Neuron (in vitro differentiated cells): ENCODE data around the gene NTN3.

ENCODE experiments used
- H2AFZ ChIP-seq: one replicate; pipeline ENCODE4 v1.6.1; 2013; ENCODE audit warnings: low read depth, mild to moderate bottlenecking, inconsistent platforms, low read length, moderate library complexity
- H3K27me3 ChIP-seq: one replicate; pipeline ENCODE4 v1.6.1; 2013; ENCODE audit warnings: low read length; ENCODE audit not compliant: insufficient read depth
- H3K36me3 ChIP-seq: one replicate; pipeline ENCODE4 v1.6.1; 2013; ENCODE audit warnings: low read length; ENCODE audit not compliant: insufficient read depth
- H3K4me1 ChIP-seq: one replicate; pipeline ENCODE4 v1.6.1; 2013; ENCODE audit warnings: low read length; ENCODE audit not compliant: insufficient read depth
- H3K4me3 ChIP-seq: 2 replicates; pipeline ENCODE4 v1.5.1; 2013; ENCODE audit warnings: mild to moderate bottlenecking, low read length, moderate library complexity
- H3K9me3 ChIP-seq: one replicate; pipeline ENCODE4 v1.6.1; 2013; ENCODE audit warnings: low read length

The NTN3 gene

DNA sequence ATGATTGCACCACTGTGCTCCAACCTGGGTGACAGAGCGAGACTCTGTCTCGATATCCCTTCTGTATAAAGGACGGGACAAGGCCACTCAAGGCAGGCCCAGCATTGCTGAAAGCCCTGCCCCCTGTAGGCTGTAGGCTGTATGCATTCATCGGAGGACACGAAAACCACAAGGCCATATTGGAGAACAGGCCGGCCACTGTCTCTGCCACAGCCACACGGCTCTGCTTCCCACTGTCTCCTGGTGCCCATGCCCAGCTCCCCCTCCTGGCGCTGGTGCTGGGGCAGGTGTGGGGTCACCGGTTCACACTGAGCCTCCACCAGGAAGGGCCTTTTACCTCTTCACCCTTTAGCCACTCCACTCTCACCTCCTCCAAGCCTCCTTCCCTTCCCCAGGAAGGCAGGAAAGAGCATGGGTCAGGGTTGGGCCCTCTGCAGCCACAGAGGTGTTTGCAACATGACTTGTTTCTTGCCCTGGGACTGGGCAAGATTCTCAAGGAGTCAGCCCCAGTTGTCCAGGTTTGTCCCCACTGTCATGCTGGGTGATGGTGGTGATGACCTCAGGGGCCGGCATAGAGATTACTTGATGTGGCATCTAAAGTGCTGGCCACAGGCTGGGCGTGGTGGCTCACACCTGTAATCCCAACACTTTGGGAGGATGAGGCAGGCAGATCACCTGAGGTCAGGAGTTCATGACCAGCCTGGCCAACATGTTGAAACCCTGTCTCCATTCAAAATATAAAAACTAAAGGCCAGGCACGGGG, 5.3 kb upstream of the NTN3 start:
- H3K4me1 ChIP-seq = peaks cover 27% of the 10 kb centered on the region
- peaks cover 9% of the 10 kb centered on the region for H3K36me3 ChIP-seq
- no peaks in the 10 kb centered on the region for H3K27me3 ChIP-seq
- no peak overlapping the region for H3K4me3 ChIP-seq
- H3K9me3 ChIP-seq = no peaks in the 10 kb centered on the region
- no peak overlapping the region for H2AFZ ChIP-seq

DNA sequence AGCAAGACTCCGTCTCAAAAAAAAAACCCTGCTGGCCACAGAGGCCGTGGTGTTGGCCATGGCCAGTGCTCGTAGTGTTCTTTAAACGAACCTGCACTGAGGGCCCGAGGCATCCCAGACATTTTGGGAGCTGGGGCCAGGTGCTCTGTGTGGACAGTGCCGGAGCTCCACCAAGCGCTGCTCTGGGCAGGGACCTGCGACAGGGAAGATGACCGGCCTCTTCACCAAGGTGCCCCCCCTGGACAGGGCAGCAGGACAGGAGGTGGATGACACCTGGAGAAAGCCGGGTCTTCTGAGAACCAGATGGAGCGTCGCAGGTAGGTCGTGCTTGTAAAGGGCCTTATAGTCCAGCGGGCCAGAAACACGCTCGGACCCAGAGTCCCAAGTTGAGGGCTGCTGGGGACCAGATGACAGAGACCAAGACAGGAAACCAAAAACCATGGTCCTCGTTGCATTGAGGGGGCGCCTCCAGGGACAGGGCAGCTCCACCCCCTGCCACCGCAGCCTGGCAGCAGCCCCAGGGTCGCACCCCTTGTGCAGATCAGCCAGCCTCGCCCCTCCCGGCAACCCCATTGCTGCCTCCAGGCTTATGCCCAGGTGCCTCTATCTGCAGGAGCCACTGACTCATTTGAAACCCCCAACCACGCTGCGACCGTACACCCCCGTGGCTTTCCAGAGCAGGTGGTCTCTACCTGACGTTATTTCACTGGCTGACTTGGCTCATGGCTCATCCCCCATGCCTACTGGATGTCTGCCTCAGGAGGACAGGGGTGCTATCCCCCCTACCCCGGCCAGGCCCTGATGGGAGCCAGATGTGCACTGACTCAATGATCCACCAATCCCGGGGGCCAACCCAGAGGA, 4.2 kb upstream of the NTN3 start:
- no peak overlapping the region for H3K4me3 ChIP-seq

DNA sequence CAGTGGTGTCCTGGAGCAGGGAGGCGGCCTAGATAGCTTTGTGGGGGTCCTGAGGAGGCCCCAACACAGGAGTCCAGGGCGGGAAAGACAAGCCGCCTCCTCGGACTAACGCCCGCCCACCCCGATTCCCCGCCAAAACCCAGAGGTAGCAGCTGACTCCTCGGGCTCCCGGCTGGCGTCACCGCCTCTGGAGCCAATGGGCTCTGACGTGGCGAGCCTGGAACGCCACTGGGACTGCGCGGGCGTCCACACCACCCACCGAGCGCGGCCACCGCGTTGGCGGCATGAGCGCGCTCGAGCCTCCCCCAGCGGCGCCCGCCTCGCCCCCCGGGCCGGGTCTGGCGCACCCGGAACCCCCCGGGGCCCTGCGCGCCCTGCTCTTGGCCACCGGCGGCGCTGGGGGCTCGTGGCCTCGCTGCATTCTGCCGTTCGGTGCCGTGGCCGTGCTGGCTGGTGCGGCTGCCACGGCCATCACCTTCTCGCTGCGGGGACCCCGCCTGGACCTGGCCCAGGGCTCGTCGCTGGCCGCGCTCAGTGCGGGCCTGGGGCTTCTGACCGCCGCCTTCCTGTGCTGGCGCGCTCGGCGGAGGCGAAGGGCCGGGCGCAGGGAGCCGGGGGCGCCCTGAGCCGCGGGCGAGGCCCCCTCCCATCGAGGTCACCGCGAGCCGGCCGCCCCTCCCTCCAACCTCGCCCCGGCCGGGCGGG, 3.4 kb upstream of the NTN3 start:
- no peak overlapping the region for H3K4me3 ChIP-seq
- peaks cover under 1% of the 10 kb centered on the region for H3K36me3 ChIP-seq
- no peak overlapping the region for H2AFZ ChIP-seq
- H3K9me3 ChIP-seq = no peaks in the 10 kb centered on the region
- peaks cover 39% of the 10 kb centered on the region for H3K4me1 ChIP-seq
- H3K27me3 ChIP-seq = no peaks in the 10 kb centered on the region

More for the DNA sequence above, 4.2 kb upstream of the NTN3 start:
- H2AFZ ChIP-seq = no peak overlapping the region
- H3K27me3 ChIP-seq = no peaks in the 10 kb centered on the region
- no peaks in the 10 kb centered on the region for H3K9me3 ChIP-seq
- peaks cover 3% of the 10 kb centered on the region for H3K36me3 ChIP-seq
- H3K4me1 ChIP-seq = peaks cover 31% of the 10 kb centered on the region

DNA sequence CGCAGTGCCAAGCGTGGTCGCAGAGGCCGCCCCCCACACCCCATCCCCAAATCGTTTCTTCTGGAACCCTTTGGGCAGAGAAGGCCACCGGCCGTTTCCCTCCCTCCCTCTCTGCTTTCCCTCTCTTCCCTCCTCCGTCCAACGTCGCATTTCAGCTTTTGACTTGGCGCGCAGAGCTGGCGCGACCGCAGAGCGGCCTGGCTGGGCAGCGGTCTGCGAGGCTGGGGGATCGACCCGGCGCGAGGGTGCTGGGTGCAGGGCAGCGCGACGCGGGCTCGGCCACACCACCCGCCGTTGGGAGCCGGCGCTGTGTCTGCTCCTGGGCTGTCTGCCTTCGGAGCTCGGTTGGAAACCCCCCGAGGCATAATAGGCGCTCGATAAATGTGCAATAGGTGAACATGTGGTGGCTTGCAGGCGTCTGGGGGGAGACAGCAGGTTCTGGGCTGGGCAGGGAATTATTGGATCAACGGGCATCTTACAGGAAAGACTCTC, 2.8 kb upstream of the NTN3 start:
- no peak overlapping the region for H2AFZ ChIP-seq
- no peaks in the 10 kb centered on the region for H3K9me3 ChIP-seq
- H3K4me1 ChIP-seq = peaks cover 41% of the 10 kb centered on the region
- no peaks in the 10 kb centered on the region for H3K36me3 ChIP-seq
- no peaks in the 10 kb centered on the region for H3K27me3 ChIP-seq
- no peak overlapping the region for H3K4me3 ChIP-seq

DNA sequence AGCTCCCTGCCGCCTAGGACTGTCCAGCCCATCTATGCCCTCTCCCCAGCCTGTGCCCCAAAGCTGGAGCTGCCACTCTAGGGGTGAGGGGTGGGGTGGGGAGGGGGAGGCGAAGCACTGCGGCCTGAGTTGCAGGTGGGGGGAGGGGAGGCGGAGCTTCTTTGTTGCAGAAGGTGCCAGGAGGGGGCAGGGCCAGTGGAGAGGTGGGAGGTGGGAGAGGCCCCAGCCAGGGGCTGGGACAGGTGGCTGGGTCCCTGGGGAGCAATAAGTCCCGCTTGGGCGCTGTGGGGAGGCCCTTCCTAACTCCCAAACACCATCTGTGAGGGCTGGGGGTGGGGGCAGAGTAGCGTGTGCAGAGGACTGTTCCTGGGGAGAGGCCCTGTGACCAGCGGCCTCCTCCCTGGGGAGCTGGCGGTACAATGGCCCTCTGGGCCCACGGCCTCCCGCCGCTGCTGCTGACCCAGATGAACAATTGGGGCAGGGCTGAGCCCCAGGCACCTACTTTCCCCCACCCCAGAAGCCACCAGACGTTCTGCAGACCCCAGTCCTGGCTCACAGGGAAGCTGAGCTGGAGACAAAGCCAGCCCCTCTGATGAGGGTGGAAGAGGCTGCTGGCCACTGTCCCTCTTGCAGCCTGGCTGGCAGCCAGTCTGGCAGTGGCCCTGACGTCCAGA, 2.2 kb upstream of the NTN3 start:
- Histone ChIP-seq H3K27me3 (no peaks in the 10 kb centered on the region), H3K4me1 (peaks cover 43% of the 10 kb centered on the region), H3K36me3 (no peaks in the 10 kb centered on the region), H2AFZ (no peak overlapping the region), H3K9me3 (no peaks in the 10 kb centered on the region), H3K4me3 (no peak overlapping the region)

DNA sequence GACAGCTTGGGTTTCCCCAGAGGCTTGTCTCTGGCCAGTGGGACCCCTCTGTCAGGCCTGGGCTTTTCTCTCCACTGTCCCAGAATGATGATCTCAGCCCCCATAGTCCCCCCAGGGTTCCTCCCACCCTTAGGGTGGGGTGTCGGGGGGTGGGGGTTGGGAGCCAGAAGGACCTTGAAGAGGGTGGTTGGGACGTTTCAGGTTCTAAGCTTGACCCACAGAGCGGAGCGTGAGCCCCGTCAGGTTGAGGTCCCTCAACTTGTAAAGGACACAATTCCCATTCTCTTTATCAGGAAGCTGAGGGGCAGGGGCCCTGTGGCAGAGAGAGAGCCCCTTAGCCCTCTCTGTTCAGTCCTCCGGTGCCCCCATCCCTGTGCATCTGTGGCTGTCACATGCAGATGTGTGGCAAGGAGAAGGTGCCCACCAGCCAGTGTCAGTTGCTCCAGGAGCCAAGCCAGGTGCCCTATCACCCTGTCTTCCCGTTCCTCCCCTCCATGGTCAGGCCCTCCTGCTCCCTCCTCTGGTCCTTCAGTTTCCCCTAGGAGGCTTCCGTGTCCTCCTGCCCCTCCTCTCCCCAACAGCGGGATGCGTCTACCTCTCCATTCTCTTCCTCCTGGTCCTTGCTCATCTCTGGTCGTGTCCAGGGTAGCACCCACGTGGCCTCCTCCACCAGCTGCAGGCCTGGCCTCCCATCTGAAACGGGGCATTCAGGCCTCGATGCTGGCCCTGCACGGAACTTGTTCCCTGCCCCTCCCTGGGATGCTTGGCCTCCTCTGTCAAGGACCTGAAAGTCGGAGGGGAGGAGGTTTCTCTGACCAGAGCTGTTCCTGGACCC, 1.5 kb upstream of the NTN3 start:
- no peaks in the 10 kb centered on the region for H3K36me3 ChIP-seq
- H2AFZ ChIP-seq = no peak overlapping the region
- H3K4me3 ChIP-seq = no peak overlapping the region
- no peaks in the 10 kb centered on the region for H3K27me3 ChIP-seq
- H3K9me3 ChIP-seq = no peaks in the 10 kb centered on the region
- H3K4me1 ChIP-seq = peaks cover 43% of the 10 kb centered on the region

DNA sequence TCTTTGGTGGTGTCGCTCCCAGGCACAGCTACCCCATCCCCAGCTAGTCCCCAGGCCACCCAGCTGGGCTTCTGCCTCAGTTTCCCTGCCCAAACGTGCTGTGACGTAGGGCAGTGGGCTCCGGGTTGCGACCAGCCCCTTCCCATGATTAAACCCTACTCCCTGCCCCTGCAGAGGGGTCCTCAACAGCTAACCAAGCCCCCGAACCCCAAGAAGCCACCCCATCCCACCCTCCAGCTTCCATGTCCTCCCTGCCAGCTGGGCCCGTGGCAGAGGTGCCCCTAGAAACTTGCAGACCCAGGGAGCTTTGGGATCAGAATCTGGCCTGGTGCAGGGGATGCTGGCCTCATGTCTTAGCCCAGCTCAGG, 879 bp upstream of the NTN3 start:
- no peaks in the 10 kb centered on the region for H3K36me3 ChIP-seq
- H3K4me3 ChIP-seq = no peak overlapping the region
- no peaks in the 10 kb centered on the region for H3K27me3 ChIP-seq
- H3K9me3 ChIP-seq = no peaks in the 10 kb centered on the region
- H3K4me1 ChIP-seq = peaks cover 43% of the 10 kb centered on the region
- H2AFZ ChIP-seq = no peak overlapping the region

DNA sequence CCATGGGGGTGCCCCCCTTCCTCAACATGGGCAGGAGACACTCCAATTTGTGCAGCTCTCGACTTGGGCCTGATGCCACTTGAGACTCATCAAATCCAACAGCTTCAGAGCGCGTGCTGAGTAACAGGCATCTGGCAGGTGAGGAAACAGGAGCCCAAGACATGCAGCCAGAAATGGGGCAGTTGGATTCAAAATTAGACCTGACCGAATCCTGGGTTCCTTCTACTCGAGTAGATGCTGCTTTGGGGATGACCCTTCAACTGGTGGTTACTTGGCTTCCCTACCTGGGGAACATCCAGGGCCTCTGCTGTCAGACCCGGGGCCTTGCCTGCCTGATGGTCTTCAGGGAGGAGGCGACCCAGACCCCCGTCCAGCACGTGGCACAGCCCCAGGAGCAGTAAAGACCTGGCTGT, 488 bp upstream of the NTN3 start:
- no peak overlapping the region for H2AFZ ChIP-seq
- no peaks in the 10 kb centered on the region for H3K36me3 ChIP-seq
- peak overlapping the region; percentile 18 for H3K4me3 ChIP-seq
- H3K4me1 ChIP-seq = peaks cover 44% of the 10 kb centered on the region
- H3K9me3 ChIP-seq = no peaks in the 10 kb centered on the region
- H3K27me3 ChIP-seq = no peaks in the 10 kb centered on the region

DNA sequence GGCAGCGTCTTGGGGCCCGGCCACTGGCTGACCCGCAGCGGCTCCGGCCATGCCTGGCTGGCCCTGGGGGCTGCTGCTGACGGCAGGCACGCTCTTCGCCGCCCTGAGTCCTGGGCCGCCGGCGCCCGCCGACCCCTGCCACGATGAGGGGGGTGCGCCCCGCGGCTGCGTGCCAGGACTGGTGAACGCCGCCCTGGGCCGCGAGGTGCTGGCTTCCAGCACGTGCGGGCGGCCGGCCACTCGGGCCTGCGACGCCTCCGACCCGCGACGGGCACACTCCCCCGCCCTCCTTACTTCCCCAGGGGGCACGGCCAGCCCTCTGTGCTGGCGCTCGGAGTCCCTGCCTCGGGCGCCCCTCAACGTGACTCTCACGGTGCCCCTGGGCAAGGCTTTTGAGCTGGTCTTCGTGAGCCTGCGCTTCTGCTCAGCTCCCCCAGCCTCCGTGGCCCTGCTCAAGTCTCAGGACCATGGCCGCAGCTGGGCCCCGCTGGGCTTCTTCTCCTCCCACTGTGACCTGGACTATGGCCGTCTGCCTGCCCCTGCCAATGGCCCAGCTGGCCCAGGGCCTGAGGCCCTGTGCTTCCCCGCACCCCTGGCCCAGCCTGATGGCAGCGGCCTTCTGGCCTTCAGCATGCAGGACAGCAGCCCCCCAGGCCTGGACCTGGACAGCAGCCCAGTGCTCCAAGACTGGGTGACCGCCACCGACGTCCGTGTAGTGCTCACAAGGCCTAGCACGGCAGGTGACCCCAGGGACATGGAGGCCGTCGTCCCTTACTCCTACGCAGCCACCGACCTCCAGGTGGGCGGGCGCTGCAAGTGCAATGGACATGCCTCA, 773 bp downstream of the NTN3 start:
- no peaks in the 10 kb centered on the region for H3K27me3 ChIP-seq
- no peak overlapping the region for H2AFZ ChIP-seq
- peaks cover 51% of the 10 kb centered on the region for H3K4me1 ChIP-seq
- H3K36me3 ChIP-seq = no peaks in the 10 kb centered on the region
- peak overlapping the region; percentile 36 for H3K4me3 ChIP-seq
- H3K9me3 ChIP-seq = no peaks in the 10 kb centered on the region

DNA sequence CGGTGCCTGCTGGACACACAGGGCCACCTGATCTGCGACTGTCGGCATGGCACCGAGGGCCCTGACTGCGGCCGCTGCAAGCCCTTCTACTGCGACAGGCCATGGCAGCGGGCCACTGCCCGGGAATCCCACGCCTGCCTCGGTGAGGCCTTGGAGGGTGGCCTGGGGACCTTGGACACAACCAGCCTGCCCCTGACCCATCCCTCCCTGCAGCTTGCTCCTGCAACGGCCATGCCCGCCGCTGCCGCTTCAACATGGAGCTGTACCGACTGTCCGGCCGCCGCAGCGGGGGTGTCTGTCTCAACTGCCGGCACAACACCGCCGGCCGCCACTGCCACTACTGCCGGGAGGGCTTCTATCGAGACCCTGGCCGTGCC, 1.4 kb downstream of the NTN3 start:
- peaks cover 51% of the 10 kb centered on the region for H3K4me1 ChIP-seq
- no peaks in the 10 kb centered on the region for H3K27me3 ChIP-seq

DNA sequence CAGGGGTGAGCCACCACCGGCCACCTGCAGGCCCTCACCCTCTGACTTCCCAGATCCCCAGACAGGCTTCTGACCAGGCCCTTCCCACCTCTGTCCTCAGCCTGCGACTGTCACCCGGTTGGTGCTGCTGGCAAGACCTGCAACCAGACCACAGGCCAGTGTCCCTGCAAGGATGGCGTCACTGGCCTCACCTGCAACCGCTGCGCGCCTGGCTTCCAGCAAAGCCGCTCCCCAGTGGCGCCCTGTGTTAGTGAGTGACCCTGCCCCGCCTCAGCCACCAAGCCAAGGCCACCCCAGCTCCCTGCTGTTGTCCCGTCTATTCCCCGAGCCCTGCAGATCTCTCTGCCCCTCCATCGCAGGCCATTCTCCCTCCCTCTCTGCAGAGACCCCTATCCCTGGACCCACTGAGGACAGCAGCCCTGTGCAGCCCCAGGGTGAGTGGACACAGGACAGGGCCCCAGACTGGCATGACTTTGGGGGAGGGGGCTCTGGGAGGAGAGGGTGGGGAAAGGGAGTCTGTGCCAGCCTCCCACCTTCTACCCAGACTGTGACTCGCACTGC, 1.9 kb downstream of the NTN3 start:
- no peaks in the 10 kb centered on the region for H3K36me3 ChIP-seq
- no peaks in the 10 kb centered on the region for H3K27me3 ChIP-seq
- no peaks in the 10 kb centered on the region for H3K9me3 ChIP-seq
- no peak overlapping the region for H2AFZ ChIP-seq
- no peak overlapping the region for H3K4me3 ChIP-seq
- H3K4me1 ChIP-seq = peaks cover 51% of the 10 kb centered on the region

More for the DNA sequence above, 1.4 kb downstream of the NTN3 start:
- Histone ChIP-seq H3K9me3 (no peaks in the 10 kb centered on the region), H3K36me3 (no peaks in the 10 kb centered on the region), H3K4me3 (no peak overlapping the region), H2AFZ (no peak overlapping the region)
